Peyer's patch (tissue), 4 donors: ENCODE data around the gene OSBP.

Source experiments
- CTCF ChIP-seq, 6 experiments: fragments of 450-650 bp in 4 of 6; fragments of 200-600 bp in 2 of 6; sonication (generic) in 1 of 6; IDR thresholded peaks; one replicate each; pipeline ENCODE4 v1.5.1; 2017 to 2019; ENCODE audit warnings: antibody characterized with exemption in 6 of 6, mild to moderate bottlenecking in 3 of 6, moderate library complexity in 1 of 6
- POLR2A ChIP-seq, 2 donors: fragments of 450-650 bp; IDR thresholded peaks; one replicate each; pipeline ENCODE4 v1.5.1; 2017; ENCODE audit warnings: antibody characterized with exemption in 2 of 2, mild to moderate bottlenecking in 2 of 2, moderate library complexity in 2 of 2

GRCh38 chr11:59542142-59542810 is 73.3 kb downstream of the OSBP start:
- TF ChIP-seq CTCF (IDR thresholded peaks at IDR 0.05): no peak
- TF ChIP-seq POLR2A (IDR thresholded peaks at IDR 0.05): no peak
